HEK293 (cell line): ENCODE data around the gene SH3D19.

Experiments
- CTCF ChIA-PET: fragments of 350-600 bp; formaldehyde crosslinking; extraction: SDS; loops from one replicate; lab custom pipeline; 2021; ENCODE audit warnings: antibody characterized with exemption; lab: Yijun Ruan, JAX
- POLR2A ChIA-PET: fragments of 300-600 bp; formaldehyde crosslinking; extraction: SDS; loops from one replicate; lab custom pipeline; 2020; ENCODE audit warnings: antibody characterized with exemption, inconsistent platforms; lab: Yijun Ruan, JAX
- H3K27ac ChIP-seq: fragments of 200-500 bp; sonication (Bioruptor generic); 2 replicates; pipeline ENCODE4 v1.5.1; 2014; ENCODE audit warnings: low read depth, low read length, control low read depth, inconsistent platforms; ENCODE audit errors: extremely low read depth
- H3K36me3 ChIP-seq, 2 experiments: fragments of 200-500 bp in 1 of 2; sonication (Bioruptor generic) in 1 of 2; 1 replicate in 1 of 2; 2 replicates in 1 of 2; pipeline ENCODE4 v1.5.1; 2014 to 2017; ENCODE audit warnings: inconsistent platforms in 2 of 2, low read length in 2 of 2; ENCODE audit not compliant: control insufficient read depth in 2 of 2, insufficient read depth in 1 of 2
- H3K4me1 ChIP-seq: fragments of 200-500 bp; sonication (Bioruptor generic); 2 replicates; pipeline ENCODE4 v1.5.1; 2014; ENCODE audit warnings: mild to moderate bottlenecking, low read length, inconsistent platforms; ENCODE audit not compliant: control insufficient read depth, insufficient read depth
- H3K4me3 ChIP-seq: 2 replicates; pipeline ENCODE4 v1.5.1; 2011; ENCODE audit warnings: low read depth, mild to moderate bottlenecking, control low read depth, low read length, moderate library complexity
- H3K9me3 ChIP-seq: fragments of 200-500 bp; sonication (Bioruptor generic); 2 replicates; pipeline ENCODE4 v1.5.1; 2014; ENCODE audit warnings: low read depth, low read length, inconsistent platforms; ENCODE audit not compliant: control insufficient read depth, insufficient read depth
- BCL11B ChIP-seq: fragments of 450-650 bp; formaldehyde crosslinking; IDR thresholded peaks from 2 replicates; pipeline ENCODE4 v1.5.1; 2016; ENCODE audit warnings: low read depth, missing biosample characterization, missing genetic modification characterization
- BCL6B ChIP-seq: fragments of 450-650 bp; formaldehyde crosslinking; IDR thresholded peaks from 2 replicates; pipeline ENCODE4 v1.5.1; 2017; ENCODE audit warnings: missing biosample characterization, missing genetic modification characterization
- ELK4 ChIP-seq: IDR thresholded peaks from 2 replicates; pipeline ENCODE4 v1.6.1; 2011; ENCODE audit warnings: mild to moderate bottlenecking, low read depth, low read length, borderline replicate concordance
- KLF1 ChIP-seq: fragments of 450-650 bp; formaldehyde crosslinking; IDR thresholded peaks from 2 replicates; pipeline ENCODE4 v1.5.1; 2016; ENCODE audit warnings: missing biosample characterization, missing genetic modification characterization
- KLF7 ChIP-seq: fragments of 450-650 bp; formaldehyde crosslinking; IDR thresholded peaks from 2 replicates; pipeline ENCODE4 v1.5.1; 2016; ENCODE audit warnings: missing biosample characterization, missing genetic modification characterization, borderline replicate concordance
- KLF8 ChIP-seq: fragments of 450-650 bp; formaldehyde crosslinking; IDR thresholded peaks from 2 replicates; pipeline ENCODE4 v1.5.1; 2016; ENCODE audit warnings: missing biosample characterization, missing genetic modification characterization
- MEIS1 ChIP-seq: sonication (generic); formaldehyde crosslinking; IDR thresholded peaks from 2 replicates; pipeline ENCODE4 v1.8.1; 2022; ENCODE audit warnings: missing genetic modification reagents, mild to moderate bottlenecking, borderline replicate concordance
- PATZ1 ChIP-seq: fragments of 450-650 bp; formaldehyde crosslinking; IDR thresholded peaks from 2 replicates; pipeline ENCODE4 v1.5.1; 2016; ENCODE audit warnings: missing biosample characterization, missing genetic modification characterization
- PRDM10 ChIP-seq: fragments of 450-650 bp; formaldehyde crosslinking; IDR thresholded peaks from 2 replicates; pipeline ENCODE4 v1.5.1; 2016; ENCODE audit warnings: missing biosample characterization, missing genetic modification characterization
- SCRT1 ChIP-seq: fragments of 450-650 bp; formaldehyde crosslinking; IDR thresholded peaks from 2 replicates; pipeline ENCODE4 v1.5.1; 2016; ENCODE audit warnings: missing biosample characterization, missing genetic modification characterization, borderline replicate concordance
- SCRT2 ChIP-seq: fragments of 450-650 bp; formaldehyde crosslinking; IDR thresholded peaks from 2 replicates; pipeline ENCODE4 v1.5.1; 2016; ENCODE audit warnings: missing biosample characterization, missing genetic modification characterization
- SETDB1 ChIP-seq: IDR thresholded peaks from one replicate; pipeline ENCODE4 v1.6.1; 2017; ENCODE audit warnings: mild to moderate bottlenecking, low read length, moderate library complexity, mixed read lengths; ENCODE audit not compliant: insufficient read length
- SP3 ChIP-seq: fragments of 450-650 bp; formaldehyde crosslinking; IDR thresholded peaks from 2 replicates; pipeline ENCODE4 v1.5.1; 2016; ENCODE audit warnings: missing biosample characterization, missing genetic modification characterization
- ZEB2 ChIP-seq: fragments of 450-650 bp; formaldehyde crosslinking; IDR thresholded peaks from 2 replicates; pipeline ENCODE4 v1.5.1; 2016; ENCODE audit warnings: missing biosample characterization, missing genetic modification characterization
- ZNF112 ChIP-seq: fragments of 450-650 bp; formaldehyde crosslinking; IDR thresholded peaks from 2 replicates; pipeline ENCODE4 v1.5.0; 2017; ENCODE audit warnings: missing biosample characterization, missing genetic modification characterization
- ZNF121 ChIP-seq: fragments of 450-650 bp; formaldehyde crosslinking; IDR thresholded peaks from 2 replicates; pipeline ENCODE4 v1.5.1; 2016; ENCODE audit warnings: missing biosample characterization, missing genetic modification characterization
- ZNF138 ChIP-seq: fragments of 450-650 bp; formaldehyde crosslinking; IDR thresholded peaks from 2 replicates; pipeline ENCODE4 v1.5.1; 2016; ENCODE audit warnings: missing biosample characterization, missing genetic modification characterization, borderline replicate concordance
- ZNF155 ChIP-seq: fragments of 450-650 bp; formaldehyde crosslinking; IDR thresholded peaks from 2 replicates; pipeline ENCODE4 v1.5.1; 2016; ENCODE audit warnings: missing biosample characterization, missing genetic modification characterization
- ZNF223 ChIP-seq: fragments of 450-650 bp; formaldehyde crosslinking; IDR thresholded peaks from 2 replicates; pipeline ENCODE4 v1.5.1; 2016; ENCODE audit warnings: missing biosample characterization, missing genetic modification characterization
- ZNF248 ChIP-seq: fragments of 450-650 bp; formaldehyde crosslinking; IDR thresholded peaks from 2 replicates; pipeline ENCODE4 v1.5.1; 2017; ENCODE audit warnings: missing biosample characterization, missing genetic modification characterization
- ZNF391 ChIP-seq: fragments of 450-650 bp; formaldehyde crosslinking; IDR thresholded peaks from 2 replicates; pipeline ENCODE4 v1.5.1; 2016; ENCODE audit warnings: low read depth, missing biosample characterization, missing genetic modification characterization, borderline replicate concordance
- ZNF692 ChIP-seq: fragments of 450-650 bp; formaldehyde crosslinking; IDR thresholded peaks from 2 replicates; pipeline ENCODE4 v1.5.1; 2016; ENCODE audit warnings: missing biosample characterization, missing genetic modification characterization

The SH3D19 gene

GRCh38 chr4:151103758-151104157 lies 221.6 kb downstream of the SH3D19 start:
- TF ChIP-seq ZNF692 (tag by site-specific recombination), result no peak
- TF ChIP-seq BCL11B (tag by site-specific recombination), result no peak
- no peak for TF ChIP-seq ELK4
- POLR2A ChIA-PET, result no interaction called here
- no peaks in the 10 kb centered on the region for H3K9me3 ChIP-seq
- CTCF ChIA-PET, result no interaction called here
- H3K4me3 ChIP-seq, result no peak overlapping the region
- no peaks in the 10 kb centered on the region for H3K4me1 ChIP-seq
- no peak overlapping the region for H3K27ac ChIP-seq
- H3K36me3 ChIP-seq, result peaks cover 21 to 87% of the 10 kb centered on the region in 2 experiments

GRCh38 chr4:151100531-151100930 lies 224.9 kb downstream of the SH3D19 start:
- peak overlapping the region; percentile 91; the same call in 1 of the 2 replicates for H3K27ac ChIP-seq
- peak overlapping the region; percentile 57 for H3K4me3 ChIP-seq
- CTCF ChIA-PET, result no interaction called here
- H3K36me3 ChIP-seq, result peaks cover 18 to 58% of the 10 kb centered on the region in 2 experiments
- H3K4me1 ChIP-seq, result no peaks in the 10 kb centered on the region
- POLR2A ChIA-PET, result no interaction called here
- no peak for TF ChIP-seq ZNF248 (tag by site-specific recombination)
- no peak for TF ChIP-seq ZNF112 (tag by site-specific recombination)
- TF ChIP-seq PATZ1 (tag by site-specific recombination), result no peak
- no peak for TF ChIP-seq ZNF121 (tag by site-specific recombination)
- no peak for TF ChIP-seq SCRT2 (tag by site-specific recombination)
- no peak for TF ChIP-seq KLF7 (tag by site-specific recombination)
- TF ChIP-seq SETDB1, result no peak
- no peak for TF ChIP-seq KLF1 (tag by site-specific recombination)
- no peak for TF ChIP-seq ZNF391 (tag by site-specific recombination)
- TF ChIP-seq MEIS1 (CRISPR knock-in tag), result no peak
- no peak for TF ChIP-seq ZEB2 (tag by site-specific recombination)
- TF ChIP-seq BCL6B, result no peak
- TF ChIP-seq ZNF138 (tag by site-specific recombination), result no peak
- no peak for TF ChIP-seq ZNF223
- TF ChIP-seq PRDM10, result no peak
- TF ChIP-seq SP3 (tag by site-specific recombination), result no peak
- TF ChIP-seq KLF8 (tag by site-specific recombination), result no peak
- TF ChIP-seq ZNF155 (tag by site-specific recombination), result no peak
- no peak for TF ChIP-seq SCRT1
- H3K9me3 ChIP-seq, result no peaks in the 10 kb centered on the region
